HepG2 (cell line): Measurements from ENCODE around the gene TAMALIN. TPM values are rescaled to one million over a fixed set of nuclear protein-coding genes. Genes with fewer than 3 reads are reported as not detected.
A peak's percentile ranks its signal among the peaks of the same experiment; 100 is the strongest.

ENCODE experiments used
- IRF2 ChIP-seq: IDR thresholded peaks from 2 replicates; pipeline ENCODE4 v1.6.1; 2018; ENCODE audit warnings: missing genetic modification reagents, missing compliant biosample characterization
- JUNB ChIP-seq: sonication (generic); formaldehyde crosslinking; IDR thresholded peaks from 2 replicates; pipeline ENCODE4 v1.8.0; 2022; ENCODE audit warnings: missing genetic modification reagents, mild to moderate bottlenecking, borderline replicate concordance
- ZNF430 ChIP-seq: sonication (generic); formaldehyde crosslinking; IDR thresholded peaks from 2 replicates; pipeline ENCODE4 v1.9.0; 2021; ENCODE audit warnings: mild to moderate bottlenecking, missing genetic modification reagents
- ZNF598 ChIP-seq: sonication (generic); formaldehyde crosslinking; IDR thresholded peaks from 2 replicates; pipeline ENCODE4 v1.5.1; 2020; ENCODE audit warnings: mild to moderate bottlenecking, missing genetic modification reagents, borderline replicate concordance
- ZNF766 ChIP-seq: sonication (generic); formaldehyde crosslinking; IDR thresholded peaks from 2 replicates; pipeline ENCODE4 v1.5.0; 2020; ENCODE audit warnings: missing genetic modification reagents, borderline replicate concordance
- polyA plus RNA-seq, 8 experiments: library from polyadenylated mRNA; depleted of rRNA in 3 of 8; stranded (reverse) in 7 of 8; unstranded in 1 of 8; fragments of >200 nt; fragmentation: Illumina TruSeq in 4 of 8; extraction: Trizol in 4 of 8; gene quantifications; 2 replicates each; pipeline versions ENCODE4 v1.2.1 to v1.2.3, GENCODE V29; 2011 to 2016; ENCODE audit warnings: low read depth in 4 of 8, missing spikeins in 1 of 8, mixed read lengths in 1 of 8; ENCODE audit not compliant: insufficient read depth in 1 of 8
- total RNA-seq, 5 experiments: library from RNA; depleted of rRNA; stranded (reverse); fragments of >200 nt; fragmentation: Illumina TruSeq; extraction: Trizol; gene quantifications; 2 replicates each; pipeline ENCODE4 v1.2.3, GENCODE V29; 2016; ENCODE audit warnings: low read depth in 1 of 5
- TF ChIP-seq, protein P1 (sequence below): sonication (generic); formaldehyde crosslinking; IDR thresholded peaks from 2 replicates; pipeline ENCODE4 v1.9.0; 2022; ENCODE audit warnings: low read depth, missing genetic modification reagents
- TF ChIP-seq, protein P2 (sequence below): sonication (generic); formaldehyde crosslinking; IDR thresholded peaks from 2 replicates; pipeline ENCODE4 v1.4.0; 2020; ENCODE audit warnings: mild to moderate bottlenecking, missing genetic modification reagents
- TF ChIP-seq, protein P3 (sequence below): sonication (generic); formaldehyde crosslinking; IDR thresholded peaks from 2 replicates; pipeline ENCODE4 v1.8.1; 2023; ENCODE audit warnings: mild to moderate bottlenecking, moderate library complexity, missing genetic modification reagents
- TF ChIP-seq, protein P4 (sequence below): sonication (generic); formaldehyde crosslinking; IDR thresholded peaks from 2 replicates; pipeline ENCODE4 v1.5.0; 2020; ENCODE audit warnings: missing genetic modification reagents
- TF ChIP-seq, protein P5 (sequence below): sonication (generic); formaldehyde crosslinking; IDR thresholded peaks from 2 replicates; pipeline ENCODE4 v1.4.0; 2020; ENCODE audit warnings: missing genetic modification reagents
- TF ChIP-seq, protein P6 (sequence below): sonication (generic); formaldehyde crosslinking; IDR thresholded peaks from 2 replicates; pipeline ENCODE4 v1.5.0; 2020; ENCODE audit warnings: mild to moderate bottlenecking, missing genetic modification reagents

Gene TAMALIN
- total and polyA plus RNA-seq, 2 of the 13 experiments (the other 11 are each of a cell fraction or from before 2014, with no cell fraction given): 2.9 to 10.9 TPM

DNA sequence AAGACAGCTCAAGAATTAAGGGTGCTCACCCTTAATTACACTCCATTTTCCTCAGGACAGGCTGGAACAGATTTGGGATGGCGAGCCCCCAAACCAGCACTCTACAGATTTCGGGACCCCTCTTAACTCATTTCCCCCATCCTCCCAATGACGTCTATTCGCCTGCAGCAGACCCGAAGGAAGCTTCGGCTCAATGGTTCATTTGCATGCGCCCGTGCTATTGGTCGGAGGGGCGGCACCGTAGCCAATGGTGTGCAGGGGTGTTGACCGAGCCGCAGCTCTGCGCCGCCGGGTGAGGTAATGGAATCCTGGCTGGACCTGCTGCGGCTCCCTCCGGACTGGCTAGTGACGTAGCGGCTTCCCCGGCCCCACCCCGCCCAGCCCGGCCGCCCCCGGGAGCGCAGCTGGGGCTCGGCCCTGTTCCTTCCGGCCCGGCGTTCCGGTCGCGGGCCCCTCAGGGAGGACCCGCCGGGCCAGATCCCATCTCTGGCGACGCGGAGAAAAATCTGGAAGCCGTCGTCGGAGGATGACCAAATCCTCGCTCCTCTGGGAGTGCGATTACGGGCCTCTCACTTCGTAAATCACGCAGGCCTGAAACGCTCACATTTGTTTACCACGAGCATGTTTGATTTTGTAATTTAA is 26.2 kb downstream of the TAMALIN start (continued):
- TF ChIP-seq, protein P1, sequence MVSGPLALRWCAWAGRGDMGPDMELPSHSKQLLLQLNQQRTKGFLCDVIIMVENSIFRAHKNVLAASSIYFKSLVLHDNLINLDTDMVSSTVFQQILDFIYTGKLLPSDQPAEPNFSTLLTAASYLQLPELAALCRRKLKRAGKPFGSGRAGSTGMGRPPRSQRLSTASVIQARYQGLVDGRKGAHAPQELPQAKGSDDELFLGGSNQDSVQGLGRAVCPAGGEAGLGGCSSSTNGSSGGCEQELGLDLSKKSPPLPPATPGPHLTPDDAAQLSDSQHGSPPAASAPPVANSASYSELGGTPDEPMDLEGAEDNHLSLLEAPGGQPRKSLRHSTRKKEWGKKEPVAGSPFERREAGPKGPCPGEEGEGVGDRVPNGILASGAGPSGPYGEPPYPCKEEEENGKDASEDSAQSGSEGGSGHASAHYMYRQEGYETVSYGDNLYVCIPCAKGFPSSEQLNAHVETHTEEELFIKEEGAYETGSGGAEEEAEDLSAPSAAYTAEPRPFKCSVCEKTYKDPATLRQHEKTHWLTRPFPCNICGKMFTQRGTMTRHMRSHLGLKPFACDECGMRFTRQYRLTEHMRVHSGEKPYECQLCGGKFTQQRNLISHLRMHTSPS: no peak
- TF ChIP-seq, protein P2, sequence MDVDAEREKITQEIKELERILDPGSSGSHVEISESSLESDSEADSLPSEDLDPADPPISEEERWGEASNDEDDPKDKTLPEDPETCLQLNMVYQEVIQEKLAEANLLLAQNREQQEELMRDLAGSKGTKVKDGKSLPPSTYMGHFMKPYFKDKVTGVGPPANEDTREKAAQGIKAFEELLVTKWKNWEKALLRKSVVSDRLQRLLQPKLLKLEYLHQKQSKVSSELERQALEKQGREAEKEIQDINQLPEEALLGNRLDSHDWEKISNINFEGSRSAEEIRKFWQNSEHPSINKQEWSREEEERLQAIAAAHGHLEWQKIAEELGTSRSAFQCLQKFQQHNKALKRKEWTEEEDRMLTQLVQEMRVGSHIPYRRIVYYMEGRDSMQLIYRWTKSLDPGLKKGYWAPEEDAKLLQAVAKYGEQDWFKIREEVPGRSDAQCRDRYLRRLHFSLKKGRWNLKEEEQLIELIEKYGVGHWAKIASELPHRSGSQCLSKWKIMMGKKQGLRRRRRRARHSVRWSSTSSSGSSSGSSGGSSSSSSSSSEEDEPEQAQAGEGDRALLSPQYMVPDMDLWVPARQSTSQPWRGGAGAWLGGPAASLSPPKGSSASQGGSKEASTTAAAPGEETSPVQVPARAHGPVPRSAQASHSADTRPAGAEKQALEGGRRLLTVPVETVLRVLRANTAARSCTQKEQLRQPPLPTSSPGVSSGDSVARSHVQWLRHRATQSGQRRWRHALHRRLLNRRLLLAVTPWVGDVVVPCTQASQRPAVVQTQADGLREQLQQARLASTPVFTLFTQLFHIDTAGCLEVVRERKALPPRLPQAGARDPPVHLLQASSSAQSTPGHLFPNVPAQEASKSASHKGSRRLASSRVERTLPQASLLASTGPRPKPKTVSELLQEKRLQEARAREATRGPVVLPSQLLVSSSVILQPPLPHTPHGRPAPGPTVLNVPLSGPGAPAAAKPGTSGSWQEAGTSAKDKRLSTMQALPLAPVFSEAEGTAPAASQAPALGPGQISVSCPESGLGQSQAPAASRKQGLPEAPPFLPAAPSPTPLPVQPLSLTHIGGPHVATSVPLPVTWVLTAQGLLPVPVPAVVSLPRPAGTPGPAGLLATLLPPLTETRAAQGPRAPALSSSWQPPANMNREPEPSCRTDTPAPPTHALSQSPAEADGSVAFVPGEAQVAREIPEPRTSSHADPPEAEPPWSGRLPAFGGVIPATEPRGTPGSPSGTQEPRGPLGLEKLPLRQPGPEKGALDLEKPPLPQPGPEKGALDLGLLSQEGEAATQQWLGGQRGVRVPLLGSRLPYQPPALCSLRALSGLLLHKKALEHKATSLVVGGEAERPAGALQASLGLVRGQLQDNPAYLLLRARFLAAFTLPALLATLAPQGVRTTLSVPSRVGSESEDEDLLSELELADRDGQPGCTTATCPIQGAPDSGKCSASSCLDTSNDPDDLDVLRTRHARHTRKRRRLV (CRISPR knock-in tag): peak; percentile 81; the same call in 1 of the 2 replicates
- TF ChIP-seq, protein P3, sequence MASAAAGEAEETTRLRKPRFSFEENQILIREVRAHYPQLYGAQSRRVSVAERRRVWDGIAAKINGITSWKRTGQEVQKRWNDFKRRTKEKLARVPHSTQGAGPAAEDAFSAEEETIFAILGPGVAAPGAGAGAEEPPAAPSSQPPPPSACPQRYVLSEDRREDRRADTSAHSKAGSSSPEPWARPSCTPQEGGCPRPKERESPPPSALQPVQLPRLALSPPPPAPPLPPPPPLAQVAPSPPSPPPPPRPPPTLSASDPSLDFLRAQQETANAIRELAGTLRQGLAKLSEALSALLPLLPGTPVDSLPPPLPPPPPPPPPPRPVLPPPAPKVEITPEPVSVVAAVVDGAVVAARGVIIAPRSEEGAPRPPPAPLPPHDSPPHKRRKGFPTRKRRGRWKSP (CRISPR knock-in tag): peak; percentile 52; the same call in 1 of the 2 replicates
- TF ChIP-seq ZNF430 (CRISPR knock-in tag) (peak; percentile 47; the same call in 1 of the 2 replicates), ZNF598 (no peak), ZNF766 (CRISPR knock-in tag) (0 out of 2 replicates have a peak, but pooled peaks have one; percentile 41), JUNB (CRISPR knock-in tag) (no peak), IRF2 (CRISPR knock-in tag) (no peak)
- TF ChIP-seq, protein P4, sequence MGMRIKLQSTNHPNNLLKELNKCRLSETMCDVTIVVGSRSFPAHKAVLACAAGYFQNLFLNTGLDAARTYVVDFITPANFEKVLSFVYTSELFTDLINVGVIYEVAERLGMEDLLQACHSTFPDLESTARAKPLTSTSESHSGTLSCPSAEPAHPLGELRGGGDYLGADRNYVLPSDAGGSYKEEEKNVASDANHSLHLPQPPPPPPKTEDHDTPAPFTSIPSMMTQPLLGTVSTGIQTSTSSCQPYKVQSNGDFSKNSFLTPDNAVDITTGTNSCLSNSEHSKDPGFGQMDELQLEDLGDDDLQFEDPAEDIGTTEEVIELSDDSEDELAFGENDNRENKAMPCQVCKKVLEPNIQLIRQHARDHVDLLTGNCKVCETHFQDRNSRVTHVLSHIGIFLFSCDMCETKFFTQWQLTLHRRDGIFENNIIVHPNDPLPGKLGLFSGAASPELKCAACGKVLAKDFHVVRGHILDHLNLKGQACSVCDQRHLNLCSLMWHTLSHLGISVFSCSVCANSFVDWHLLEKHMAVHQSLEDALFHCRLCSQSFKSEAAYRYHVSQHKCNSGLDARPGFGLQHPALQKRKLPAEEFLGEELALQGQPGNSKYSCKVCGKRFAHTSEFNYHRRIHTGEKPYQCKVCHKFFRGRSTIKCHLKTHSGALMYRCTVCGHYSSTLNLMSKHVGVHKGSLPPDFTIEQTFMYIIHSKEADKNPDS: no peak
- TF ChIP-seq, protein P5, sequence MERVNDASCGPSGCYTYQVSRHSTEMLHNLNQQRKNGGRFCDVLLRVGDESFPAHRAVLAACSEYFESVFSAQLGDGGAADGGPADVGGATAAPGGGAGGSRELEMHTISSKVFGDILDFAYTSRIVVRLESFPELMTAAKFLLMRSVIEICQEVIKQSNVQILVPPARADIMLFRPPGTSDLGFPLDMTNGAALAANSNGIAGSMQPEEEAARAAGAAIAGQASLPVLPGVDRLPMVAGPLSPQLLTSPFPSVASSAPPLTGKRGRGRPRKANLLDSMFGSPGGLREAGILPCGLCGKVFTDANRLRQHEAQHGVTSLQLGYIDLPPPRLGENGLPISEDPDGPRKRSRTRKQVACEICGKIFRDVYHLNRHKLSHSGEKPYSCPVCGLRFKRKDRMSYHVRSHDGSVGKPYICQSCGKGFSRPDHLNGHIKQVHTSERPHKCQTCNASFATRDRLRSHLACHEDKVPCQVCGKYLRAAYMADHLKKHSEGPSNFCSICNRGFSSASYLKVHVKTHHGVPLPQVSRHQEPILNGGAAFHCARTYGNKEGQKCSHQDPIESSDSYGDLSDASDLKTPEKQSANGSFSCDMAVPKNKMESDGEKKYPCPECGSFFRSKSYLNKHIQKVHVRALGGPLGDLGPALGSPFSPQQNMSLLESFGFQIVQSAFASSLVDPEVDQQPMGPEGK (CRISPR knock-in tag): peak; percentile 89
- TF ChIP-seq, protein P6, sequence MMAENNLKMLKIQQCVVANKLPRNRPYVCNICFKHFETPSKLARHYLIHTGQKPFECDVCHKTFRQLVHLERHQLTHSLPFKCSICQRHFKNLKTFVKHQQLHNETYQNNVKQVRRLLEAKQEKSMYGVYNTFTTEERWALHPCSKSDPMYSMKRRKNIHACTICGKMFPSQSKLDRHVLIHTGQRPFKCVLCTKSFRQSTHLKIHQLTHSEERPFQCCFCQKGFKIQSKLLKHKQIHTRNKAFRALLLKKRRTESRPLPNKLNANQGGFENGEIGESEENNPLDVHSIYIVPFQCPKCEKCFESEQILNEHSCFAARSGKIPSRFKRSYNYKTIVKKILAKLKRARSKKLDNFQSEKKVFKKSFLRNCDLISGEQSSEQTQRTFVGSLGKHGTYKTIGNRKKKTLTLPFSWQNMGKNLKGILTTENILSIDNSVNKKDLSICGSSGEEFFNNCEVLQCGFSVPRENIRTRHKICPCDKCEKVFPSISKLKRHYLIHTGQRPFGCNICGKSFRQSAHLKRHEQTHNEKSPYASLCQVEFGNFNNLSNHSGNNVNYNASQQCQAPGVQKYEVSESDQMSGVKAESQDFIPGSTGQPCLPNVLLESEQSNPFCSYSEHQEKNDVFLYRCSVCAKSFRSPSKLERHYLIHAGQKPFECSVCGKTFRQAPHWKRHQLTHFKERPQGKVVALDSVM (CRISPR knock-in tag): no peak
